Transverse colon (tissue), 4 donors: ENCODE measurements around the gene PTPN18. TPM values are rescaled to one million over a fixed set of nuclear protein-coding genes. Genes with fewer than 3 reads are reported as not detected.

Experiments used
- DNase-seq: peaks from one replicate; pipeline ENCODE4 v3.0.0-alpha.2; 2019
- H3K27ac ChIP-seq, 4 donors: fragments of 200-600 bp; sonication (generic); 2 replicates each; pipeline ENCODE4 v1.5.1; 2016 to 2018; ENCODE audit warnings: inconsistent platforms in 4 of 4
- H3K27me3 ChIP-seq: fragments of 200-600 bp; sonication (generic); 2 replicates; pipeline ENCODE4 v1.5.1; 2017; ENCODE audit warnings: inconsistent platforms
- H3K36me3 ChIP-seq, 4 donors: fragments of 200-600 bp; sonication (generic); 2 replicates each; pipeline ENCODE4 v1.5.1; 2017 to 2019; ENCODE audit warnings: inconsistent platforms in 4 of 4
- H3K4me1 ChIP-seq, 4 donors: fragments of 200-600 bp; sonication (generic); 2 replicates each; pipeline ENCODE4 v1.5.1; 2017 to 2020; ENCODE audit warnings: inconsistent platforms in 4 of 4
- H3K4me3 ChIP-seq, 4 donors: fragments of 200-600 bp; sonication (generic); 1 replicate in 1 of 4; 2 replicates in 3 of 4; pipeline versions ENCODE4 v1.5.1 to v1.6.1; 2017 to 2019; ENCODE audit warnings: inconsistent platforms in 4 of 4
- H3K9me3 ChIP-seq, 2 donors: fragments of 200-600 bp; sonication (generic); 2 replicates each; pipeline ENCODE4 v1.5.1; 2017 to 2019; ENCODE audit warnings: inconsistent platforms in 2 of 2
- CTCF ChIP-seq, 5 experiments: fragments of 200-600 bp in 3 of 5; fragments of 450-650 bp in 2 of 5; sonication (generic) in 3 of 5; IDR thresholded peaks; 1 replicate in 2 of 5; 2 replicates in 3 of 5; pipeline ENCODE4 v1.5.1; 2016 to 2017; ENCODE audit warnings: antibody characterized with exemption in 5 of 5, inconsistent platforms in 3 of 5, mild to moderate bottlenecking in 2 of 5, moderate library complexity in 1 of 5
- EP300 ChIP-seq: sonication (generic); formaldehyde crosslinking; IDR thresholded peaks from one replicate; pipeline ENCODE4 v1.6.1; 2017; ENCODE audit warnings: antibody characterized with exemption, low read depth
- POLR2A ChIP-seq: fragments of 450-650 bp; IDR thresholded peaks from one replicate; pipeline ENCODE4 v1.6.1; 2016; ENCODE audit warnings: antibody characterized with exemption, mild to moderate bottlenecking, moderate library complexity
- POLR2AphosphoS5 ChIP-seq, 3 donors: sonication (generic); formaldehyde crosslinking; IDR thresholded peaks; one replicate each; pipeline ENCODE4 v1.6.1; 2016; ENCODE audit warnings: antibody characterized with exemption in 3 of 3
- WGBS, 2 donors: methylation state at CpG; one replicate each; pipeline ENCODE4 v1.1.5; 2018; ENCODE audit warnings: low coverage in 1 of 2; 5-methylcytosine and 5-hydroxymethylcytosine counted together
- in situ Hi-C, 4 donors: fragments of 200-750 bp; cut with MboI; loops; one replicate each; pipeline versions ENCODE4 v1.15.0 to v1.15.1; 2017; ENCODE audit warnings: low sequenced_read_pairs in 3 of 4, low pct_ligation_motif_present in 1 of 4, low pct_unique_long_range_greater_than_20kb in 1 of 4
- intact Hi-C: fragments of 100-400 bp; cut with DNase I; formaldehyde crosslinking; loops from one replicate; pipeline ENCODE4 v1.15.1; 2023; ENCODE audit warnings: low total_unique reads
- total RNA-seq, 4 donors: library from RNA; depleted of rRNA; stranded (reverse); fragments of >200 nt; gene quantifications; one replicate each; pipeline ENCODE4 v1.1.0, GENCODE V29; 2016

Gene PTPN18
- 100 to 1,000 TPM; 136 to 168 (median 148) TPM for total RNA-seq

- intact Hi-C loops: loop anchor here (1.0 kb wide), 1 partner anchor 15 kb away; no protein-coding TSS in a partner anchor
- peak; percentile 23 to 58 (median 51) for TF ChIP-seq CTCF (IDR thresholded peaks at IDR 0.05)
- no peak for TF ChIP-seq EP300
- peak in 2 of 3 donors; percentile 84 to 86 for TF ChIP-seq POLR2AphosphoS5 (IDR thresholded peaks at IDR 0.05)
- peak; percentile 67 for TF ChIP-seq POLR2A
- Histone ChIP-seq H3K36me3 (no peaks in the 10 kb centered on the region), H3K4me3 (peak within 1 kb of the TSS; percentile 51 to 93 (median 82)), H3K4me1 (peaks cover 6 to 21% (median 8%) of the 10 kb centered on the region in 4 donors), H3K9me3 (no peaks in the 10 kb centered on the region), H3K27me3 (no peaks in the 10 kb centered on the region), H3K27ac (peak within 1 kb of the TSS; percentile 87 to 88 (median 88))
- in situ Hi-C loops: no loop called here
- DNase-seq: peak; percentile 92
- WGBS, 2 donors: 2% methylated on average over 26 of the region's 107 CpGs; no CpG with 5 or more reads in 1 of the 2 donors
Measured at GRCh38 chr2:130355578-130356431, at the start of gene PTPN18. PTPN18 (plus strand) TSS chr2:130356056; CDS start chr2:130356108, 52 bp downstream.

- no peak for DNase-seq
- TF ChIP-seq POLR2AphosphoS5 (IDR thresholded peaks at IDR 0.05) (no peak), POLR2A (no peak), CTCF (IDR thresholded peaks at IDR 0.05) (no peak), EP300 (no peak)
- Histone ChIP-seq H3K27ac (no peak overlapping the region), H3K9me3 (no peaks in the 10 kb centered on the region), H3K4me1 (no peaks in the 10 kb centered on the region), H3K27me3 (peaks cover 3% of the 10 kb centered on the region), H3K4me3 (no peak overlapping the region), H3K36me3 (no peaks in the 10 kb centered on the region)
- intact Hi-C loops: no loop called here
- in situ Hi-C loops: no loop called here
- WGBS, 2 donors: 93 to 100% methylated on average over 1 to 4 of the region's 4 CpGs
Measured at GRCh38 chr2:130307850-130308249, 48.0 kb upstream of the PTPN18 start.

GRCh38 chr2:130310881-130311280 lies 45.0 kb upstream of the PTPN18 start:
- Histone ChIP-seq H3K27ac (no peak overlapping the region), H3K4me1 (no peaks in the 10 kb centered on the region), H3K9me3 (no peaks in the 10 kb centered on the region), H3K27me3 (peaks cover 3% of the 10 kb centered on the region), H3K4me3 (no peak overlapping the region), H3K36me3 (no peaks in the 10 kb centered on the region)
- in situ Hi-C loops (no loop called here), intact Hi-C loops (no loop called here)
- DNase-seq: no peak
- TF ChIP-seq EP300 (no peak), CTCF (IDR thresholded peaks at IDR 0.05) (no peak), POLR2AphosphoS5 (IDR thresholded peaks at IDR 0.05) (no peak), POLR2A (no peak)

- H3K27me3 ChIP-seq: no peaks in the 10 kb centered on the region
- H3K36me3 ChIP-seq: no peaks in the 10 kb centered on the region
- intact Hi-C loops (no loop called here), in situ Hi-C loops (no loop called here)
- WGBS, 2 donors: 82% methylated on average over 12 of the region's 12 CpGs; no CpG with 5 or more reads in 1 of the 2 donors
- no peak for DNase-seq
- TF ChIP-seq CTCF (IDR thresholded peaks at IDR 0.05): no peak
- no peak for TF ChIP-seq POLR2AphosphoS5 (IDR thresholded peaks at IDR 0.05)
- TF ChIP-seq EP300: no peak
- TF ChIP-seq POLR2A: no peak
- H3K9me3 ChIP-seq: no peaks in the 10 kb centered on the region
- H3K4me1 ChIP-seq: no peaks in the 10 kb centered on the region
- H3K4me3 ChIP-seq: no peak overlapping the region
- H3K27ac ChIP-seq: no peak overlapping the region
Measured at GRCh38 chr2:130313812-130314334, 42.0 kb upstream of the PTPN18 start.
